MM.1S (cell line): ENCODE data around the gene CFAP69.

ENCODE experiments used
- EZH2 ChIP-seq: fragments of 300-600 bp; sonication (generic); optimal IDR thresholded peaks from 2 replicates; pipeline ENCODE3; 2017; ENCODE audit warnings: low read depth, mild to moderate bottlenecking, antibody characterized with exemption, low read length, mixed read lengths
- TF ChIP-seq, protein P1 (sequence below): fragments of 300-600 bp; sonication (generic); IDR thresholded peaks from 2 replicates; pipeline ENCODE4 v1.5.1; 2016; ENCODE audit warnings: antibody characterized with exemption, low read length, mixed read lengths

DNA sequence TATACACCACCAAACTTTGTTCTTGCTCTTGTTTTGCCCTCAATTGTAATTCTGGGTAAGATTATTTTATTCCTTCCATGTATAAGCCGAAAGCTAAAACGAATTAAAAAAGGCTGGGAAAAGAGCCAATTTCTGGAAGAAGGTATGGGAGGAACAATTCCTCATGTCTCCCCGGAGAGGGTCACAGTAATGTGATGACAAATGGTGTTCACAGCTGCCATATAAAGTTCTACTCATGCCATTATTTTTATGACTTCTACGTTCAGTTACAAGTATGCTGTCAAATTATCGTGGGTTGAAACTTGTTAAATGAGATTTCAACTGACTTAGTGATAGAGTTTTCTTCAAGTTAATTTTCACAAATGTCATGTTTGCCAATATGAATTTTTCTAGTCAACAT is 12.5 kb upstream of the CFAP69 start:
- TF ChIP-seq, protein P1, sequence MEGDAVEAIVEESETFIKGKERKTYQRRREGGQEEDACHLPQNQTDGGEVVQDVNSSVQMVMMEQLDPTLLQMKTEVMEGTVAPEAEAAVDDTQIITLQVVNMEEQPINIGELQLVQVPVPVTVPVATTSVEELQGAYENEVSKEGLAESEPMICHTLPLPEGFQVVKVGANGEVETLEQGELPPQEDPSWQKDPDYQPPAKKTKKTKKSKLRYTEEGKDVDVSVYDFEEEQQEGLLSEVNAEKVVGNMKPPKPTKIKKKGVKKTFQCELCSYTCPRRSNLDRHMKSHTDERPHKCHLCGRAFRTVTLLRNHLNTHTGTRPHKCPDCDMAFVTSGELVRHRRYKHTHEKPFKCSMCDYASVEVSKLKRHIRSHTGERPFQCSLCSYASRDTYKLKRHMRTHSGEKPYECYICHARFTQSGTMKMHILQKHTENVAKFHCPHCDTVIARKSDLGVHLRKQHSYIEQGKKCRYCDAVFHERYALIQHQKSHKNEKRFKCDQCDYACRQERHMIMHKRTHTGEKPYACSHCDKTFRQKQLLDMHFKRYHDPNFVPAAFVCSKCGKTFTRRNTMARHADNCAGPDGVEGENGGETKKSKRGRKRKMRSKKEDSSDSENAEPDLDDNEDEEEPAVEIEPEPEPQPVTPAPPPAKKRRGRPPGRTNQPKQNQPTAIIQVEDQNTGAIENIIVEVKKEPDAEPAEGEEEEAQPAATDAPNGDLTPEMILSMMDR: no peak
- TF ChIP-seq EZH2: no peak
